Measurements from ENCODE around the gene DVL1.

The DVL1 gene

GRCh38 chr1:1356796-1357401 is 7.7 kb upstream of the DVL1 start:
- no peak for DNase-seq (ENCODE audit: low read depth in 2 of 2)

GRCh38 chr1:1356166-1356795 is 7.1 kb upstream of the DVL1 start:
- DNase-seq (ENCODE audit: low read depth in 2 of 2), result no peak

GRCh38 chr1:1355416-1355815 is 6.2 kb upstream of the DVL1 start:
- no peak for DNase-seq (ENCODE audit: low read depth in 2 of 2)

GRCh38 chr1:1354271-1355247 is 5.3 kb upstream of the DVL1 start:
- no peak for DNase-seq (ENCODE audit: low read depth in 2 of 2)

GRCh38 chr1:1353389-1354151 is 4.4 kb upstream of the DVL1 start:
- DNase-seq (ENCODE audit: low read depth in 2 of 2), result no peak

GRCh38 chr1:1352786-1353388 is 3.7 kb upstream of the DVL1 start:
- no peak for DNase-seq (ENCODE audit: low read depth in 2 of 2)

GRCh38 chr1:1351511-1352427 is 2.6 kb upstream of the DVL1 start:
- no peak for DNase-seq (ENCODE audit: low read depth in 2 of 2)

- DNase-seq (ENCODE audit: low read depth in 2 of 2), result no peak
Observed at GRCh38 chr1:1348420-1349255, 580 bp downstream of the DVL1 start.

GRCh38 chr1:1347663-1348419 is 1.4 kb downstream of the DVL1 start:
- DNase-seq (ENCODE audit: low read depth in 2 of 2), result no peak

- DNase-seq (ENCODE audit: low read depth in 2 of 2), result no peak
Observed at GRCh38 chr1:1347026-1347595, 2.1 kb downstream of the DVL1 start.

- DNase-seq (ENCODE audit: low read depth in 2 of 2), result no peak
Observed at GRCh38 chr1:1346501-1346890, 2.7 kb downstream of the DVL1 start.

GRCh38 chr1:1345860-1346500 is 3.2 kb downstream of the DVL1 start:
- DNase-seq (ENCODE audit: low read depth in 2 of 2), result no peak

- DNase-seq (ENCODE audit: low read depth in 2 of 2), result no peak
Observed at GRCh38 chr1:1345384-1345783, 3.8 kb downstream of the DVL1 start.

GRCh38 chr1:1344655-1345361 is 4.4 kb downstream of the DVL1 start:
- no peak for DNase-seq (ENCODE audit: low read depth in 2 of 2)

GRCh38 chr1:1343811-1344421 is 5.3 kb downstream of the DVL1 start:
- DNase-seq (ENCODE audit: low read depth in 2 of 2), result no peak

- DNase-seq (ENCODE audit: low read depth in 2 of 2), result no peak
Observed at GRCh38 chr1:1342584-1343115, 6.6 kb downstream of the DVL1 start.
